ENCODE measurements around the gene BMPER.

DNA sequence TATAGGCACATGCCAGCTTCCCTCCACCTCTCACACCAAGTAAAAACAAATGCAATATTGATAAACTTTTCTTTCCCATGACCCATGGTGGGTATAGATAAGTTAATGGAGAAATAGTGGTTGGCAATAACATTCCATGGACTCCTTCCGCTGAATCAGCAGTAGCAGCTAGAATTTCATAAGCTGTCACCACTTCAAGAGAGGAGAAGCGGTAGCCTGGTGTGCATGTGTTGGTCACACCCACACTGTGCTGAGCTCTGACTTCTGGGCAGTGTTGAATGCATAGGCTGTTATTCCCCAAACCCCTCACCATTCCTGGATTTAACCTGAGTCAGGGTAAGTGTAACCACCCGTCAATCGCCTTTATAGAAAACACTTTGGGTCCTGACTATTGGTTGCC lies 32.5 kb upstream of the BMPER start:
- TF ChIP-seq, protein P1, sequence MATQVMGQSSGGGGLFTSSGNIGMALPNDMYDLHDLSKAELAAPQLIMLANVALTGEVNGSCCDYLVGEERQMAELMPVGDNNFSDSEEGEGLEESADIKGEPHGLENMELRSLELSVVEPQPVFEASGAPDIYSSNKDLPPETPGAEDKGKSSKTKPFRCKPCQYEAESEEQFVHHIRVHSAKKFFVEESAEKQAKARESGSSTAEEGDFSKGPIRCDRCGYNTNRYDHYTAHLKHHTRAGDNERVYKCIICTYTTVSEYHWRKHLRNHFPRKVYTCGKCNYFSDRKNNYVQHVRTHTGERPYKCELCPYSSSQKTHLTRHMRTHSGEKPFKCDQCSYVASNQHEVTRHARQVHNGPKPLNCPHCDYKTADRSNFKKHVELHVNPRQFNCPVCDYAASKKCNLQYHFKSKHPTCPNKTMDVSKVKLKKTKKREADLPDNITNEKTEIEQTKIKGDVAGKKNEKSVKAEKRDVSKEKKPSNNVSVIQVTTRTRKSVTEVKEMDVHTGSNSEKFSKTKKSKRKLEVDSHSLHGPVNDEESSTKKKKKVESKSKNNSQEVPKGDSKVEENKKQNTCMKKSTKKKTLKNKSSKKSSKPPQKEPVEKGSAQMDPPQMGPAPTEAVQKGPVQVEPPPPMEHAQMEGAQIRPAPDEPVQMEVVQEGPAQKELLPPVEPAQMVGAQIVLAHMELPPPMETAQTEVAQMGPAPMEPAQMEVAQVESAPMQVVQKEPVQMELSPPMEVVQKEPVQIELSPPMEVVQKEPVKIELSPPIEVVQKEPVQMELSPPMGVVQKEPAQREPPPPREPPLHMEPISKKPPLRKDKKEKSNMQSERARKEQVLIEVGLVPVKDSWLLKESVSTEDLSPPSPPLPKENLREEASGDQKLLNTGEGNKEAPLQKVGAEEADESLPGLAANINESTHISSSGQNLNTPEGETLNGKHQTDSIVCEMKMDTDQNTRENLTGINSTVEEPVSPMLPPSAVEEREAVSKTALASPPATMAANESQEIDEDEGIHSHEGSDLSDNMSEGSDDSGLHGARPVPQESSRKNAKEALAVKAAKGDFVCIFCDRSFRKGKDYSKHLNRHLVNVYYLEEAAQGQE (IDR thresholded peaks at IDR 0.05; ENCODE audit: insufficient read depth in 1 of 2, low read depth in 2 of 2, low read length in 1 of 2), result no peak
- TF ChIP-seq, protein P2, sequence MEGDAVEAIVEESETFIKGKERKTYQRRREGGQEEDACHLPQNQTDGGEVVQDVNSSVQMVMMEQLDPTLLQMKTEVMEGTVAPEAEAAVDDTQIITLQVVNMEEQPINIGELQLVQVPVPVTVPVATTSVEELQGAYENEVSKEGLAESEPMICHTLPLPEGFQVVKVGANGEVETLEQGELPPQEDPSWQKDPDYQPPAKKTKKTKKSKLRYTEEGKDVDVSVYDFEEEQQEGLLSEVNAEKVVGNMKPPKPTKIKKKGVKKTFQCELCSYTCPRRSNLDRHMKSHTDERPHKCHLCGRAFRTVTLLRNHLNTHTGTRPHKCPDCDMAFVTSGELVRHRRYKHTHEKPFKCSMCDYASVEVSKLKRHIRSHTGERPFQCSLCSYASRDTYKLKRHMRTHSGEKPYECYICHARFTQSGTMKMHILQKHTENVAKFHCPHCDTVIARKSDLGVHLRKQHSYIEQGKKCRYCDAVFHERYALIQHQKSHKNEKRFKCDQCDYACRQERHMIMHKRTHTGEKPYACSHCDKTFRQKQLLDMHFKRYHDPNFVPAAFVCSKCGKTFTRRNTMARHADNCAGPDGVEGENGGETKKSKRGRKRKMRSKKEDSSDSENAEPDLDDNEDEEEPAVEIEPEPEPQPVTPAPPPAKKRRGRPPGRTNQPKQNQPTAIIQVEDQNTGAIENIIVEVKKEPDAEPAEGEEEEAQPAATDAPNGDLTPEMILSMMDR (IDR thresholded peaks at IDR 0.05), result no peak
- no peak for TF ChIP-seq SIN3A (IDR thresholded peaks at IDR 0.05; ENCODE audit: borderline replicate concordance, insufficient read depth, low read depth, low read length)
